ENCODE measurements around the gene TUBGCP3.

GRCh38 chr13:112619730-112620631, 32.0 kb upstream of the TUBGCP3 start:
- TF ChIP-seq CTCF (IDR thresholded peaks at IDR 0.05; ENCODE audit: insufficient read depth, low read length, poor library complexity, severe bottlenecking) (no peak), EZH2phosphoT487 (conservative IDR thresholded peaks at IDR 0.05; ENCODE audit: low read length) (no peak)

Data from SU-DHL-6 (cell line).